Astrocyte of the hippocampus (primary cell): ENCODE measurements around the gene SYCN.

ENCODE experiments used
- DNase-seq: peaks from one replicate; pipeline ENCODE4 v3.0.0; 2011; ENCODE audit warnings: low read depth, low spot score

SYCN gene

GRCh38 chr19:39194832-39195542 is 9.1 kb downstream of the SYCN start:
- DNase-seq, result no peak

DNA sequence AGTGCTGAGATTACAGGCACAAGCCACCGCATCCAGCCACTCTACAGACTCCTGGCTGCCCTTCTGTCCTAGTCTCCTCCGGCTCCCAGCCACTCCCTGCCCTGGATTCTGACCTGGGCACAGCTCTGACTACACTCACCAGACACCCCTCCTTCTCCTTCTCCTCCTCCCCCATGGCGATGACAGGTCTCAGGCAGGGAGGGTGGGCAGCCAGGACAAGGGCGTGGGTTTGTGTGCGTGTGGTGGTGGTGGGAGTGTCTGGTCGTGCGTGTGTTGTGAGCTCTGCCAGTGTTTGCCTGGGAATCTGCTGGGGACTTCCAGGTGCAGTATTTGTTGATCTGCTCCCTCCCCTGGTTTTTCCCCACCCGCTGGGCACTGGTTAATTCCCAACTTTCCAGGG is 10.3 kb downstream of the SYCN start:
- no peak for DNase-seq

DNA sequence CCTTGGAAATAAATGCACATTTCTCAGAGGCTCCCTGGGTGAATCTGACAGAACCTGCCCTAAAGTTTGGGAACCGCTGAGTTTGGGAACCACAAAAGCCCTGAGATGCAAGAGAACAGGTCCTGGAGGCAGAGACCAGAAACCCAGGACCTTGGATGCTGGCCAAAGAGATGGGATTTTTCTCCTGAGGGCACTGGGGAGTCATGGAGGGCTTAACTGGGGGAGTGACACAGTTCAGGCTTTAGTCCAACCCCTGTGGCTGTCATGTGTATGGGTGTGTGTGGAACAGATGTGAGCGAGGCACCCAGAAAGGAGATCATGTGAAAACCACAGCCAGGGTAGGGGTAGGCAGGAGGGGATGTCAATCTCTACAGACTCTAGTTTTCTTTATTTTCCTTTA is 11.2 kb downstream of the SYCN start:
- DNase-seq, result no peak

- DNase-seq, result no peak
Observed at GRCh38 chr19:39190768-39191167, 13.3 kb downstream of the SYCN start.

DNA sequence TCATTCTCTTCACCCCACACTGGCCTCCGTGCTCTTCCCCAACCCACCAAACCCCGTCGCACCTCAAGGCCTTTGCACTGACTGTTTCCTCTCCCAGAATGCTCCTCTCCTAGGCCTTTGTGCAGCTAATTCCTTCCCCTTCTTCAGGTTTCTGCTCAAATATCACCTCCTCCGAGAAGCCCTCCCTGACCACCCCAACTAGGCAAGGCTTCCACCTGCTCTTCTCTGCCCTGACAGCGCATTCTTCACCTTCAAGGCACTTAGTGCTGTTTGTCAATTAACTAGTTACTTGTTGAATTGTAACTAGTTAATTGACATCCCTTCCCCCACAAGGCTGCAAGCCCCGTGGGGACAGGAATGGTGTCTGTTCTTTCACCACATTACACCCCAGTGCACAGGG is 15.1 kb downstream of the SYCN start:
- no peak for DNase-seq

GRCh38 chr19:39187552-39187943 is 16.5 kb downstream of the SYCN start:
- no peak for DNase-seq

DNA sequence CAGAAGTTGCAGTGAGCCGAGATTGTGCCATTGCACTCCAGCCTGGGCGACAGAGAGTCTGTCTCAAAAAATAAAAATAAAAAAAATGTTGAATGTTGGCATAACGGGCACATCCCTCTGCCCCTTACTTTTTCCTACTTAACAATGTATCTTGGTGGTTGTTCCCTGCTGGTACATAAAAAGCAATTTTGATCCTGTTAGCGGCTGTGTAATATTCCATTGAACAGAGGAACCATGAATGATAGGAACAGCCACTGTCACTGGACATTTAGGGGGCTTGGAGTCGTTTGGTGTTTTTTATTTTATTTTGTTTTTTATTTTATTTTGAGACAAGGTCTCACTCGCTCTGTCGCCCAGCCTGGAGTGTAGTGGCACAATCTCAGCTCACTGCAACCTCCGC is 17.7 kb downstream of the SYCN start:
- DNase-seq, result no peak

GRCh38 chr19:39183104-39183503 is 21.0 kb downstream of the SYCN start:
- DNase-seq, result no peak

DNA sequence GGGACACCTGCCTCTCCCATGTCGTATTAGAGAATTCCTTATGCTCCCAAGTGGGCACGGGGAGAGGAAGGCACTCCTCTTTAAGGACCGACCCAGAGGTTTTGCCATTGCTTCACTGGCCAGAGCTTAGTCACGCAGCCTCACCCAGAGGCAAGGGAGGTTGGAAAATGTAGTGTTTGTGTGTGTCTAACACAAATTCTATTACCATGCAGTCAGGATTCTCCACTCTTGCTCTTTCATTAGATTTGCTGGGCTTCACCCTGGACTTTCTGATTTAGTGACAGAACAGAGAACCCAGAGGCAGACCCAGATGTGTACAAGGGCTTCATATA is 21.9 kb downstream of the SYCN start:
- no peak for DNase-seq

- DNase-seq, result no peak
Observed at GRCh38 chr19:39181500-39182173, 22.4 kb downstream of the SYCN start.

GRCh38 chr19:39180749-39181148 is 23.3 kb downstream of the SYCN start:
- no peak for DNase-seq

DNA sequence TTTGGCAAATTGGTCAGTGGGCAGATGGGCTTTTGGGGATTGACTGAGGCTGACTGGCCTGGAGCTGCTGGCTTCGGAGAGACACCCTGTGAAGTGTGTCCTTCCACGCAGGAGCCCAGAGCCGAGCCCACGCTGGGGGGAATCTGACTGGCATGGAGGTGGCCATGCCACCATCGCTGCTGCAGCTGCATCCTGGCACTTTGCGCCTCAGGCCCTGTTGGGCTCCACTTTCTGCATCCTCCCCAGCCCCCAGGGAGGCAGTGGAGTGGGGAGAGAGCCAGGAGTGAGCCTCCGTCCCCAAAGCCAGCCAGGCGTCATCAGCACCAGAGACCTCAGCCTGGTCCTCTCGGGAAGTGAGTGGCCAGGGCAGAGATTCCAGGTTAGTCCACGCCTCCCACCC is 24.3 kb downstream of the SYCN start:
- DNase-seq, result no peak

- DNase-seq, result no peak
Observed at GRCh38 chr19:39178296-39179006, 25.6 kb downstream of the SYCN start.

- no peak for DNase-seq
Observed at GRCh38 chr19:39177736-39178135, 26.3 kb downstream of the SYCN start.

GRCh38 chr19:39177110-39177699 is 26.9 kb downstream of the SYCN start:
- DNase-seq, result no peak

GRCh38 chr19:39175564-39175963 is 28.5 kb downstream of the SYCN start:
- no peak for DNase-seq

DNA sequence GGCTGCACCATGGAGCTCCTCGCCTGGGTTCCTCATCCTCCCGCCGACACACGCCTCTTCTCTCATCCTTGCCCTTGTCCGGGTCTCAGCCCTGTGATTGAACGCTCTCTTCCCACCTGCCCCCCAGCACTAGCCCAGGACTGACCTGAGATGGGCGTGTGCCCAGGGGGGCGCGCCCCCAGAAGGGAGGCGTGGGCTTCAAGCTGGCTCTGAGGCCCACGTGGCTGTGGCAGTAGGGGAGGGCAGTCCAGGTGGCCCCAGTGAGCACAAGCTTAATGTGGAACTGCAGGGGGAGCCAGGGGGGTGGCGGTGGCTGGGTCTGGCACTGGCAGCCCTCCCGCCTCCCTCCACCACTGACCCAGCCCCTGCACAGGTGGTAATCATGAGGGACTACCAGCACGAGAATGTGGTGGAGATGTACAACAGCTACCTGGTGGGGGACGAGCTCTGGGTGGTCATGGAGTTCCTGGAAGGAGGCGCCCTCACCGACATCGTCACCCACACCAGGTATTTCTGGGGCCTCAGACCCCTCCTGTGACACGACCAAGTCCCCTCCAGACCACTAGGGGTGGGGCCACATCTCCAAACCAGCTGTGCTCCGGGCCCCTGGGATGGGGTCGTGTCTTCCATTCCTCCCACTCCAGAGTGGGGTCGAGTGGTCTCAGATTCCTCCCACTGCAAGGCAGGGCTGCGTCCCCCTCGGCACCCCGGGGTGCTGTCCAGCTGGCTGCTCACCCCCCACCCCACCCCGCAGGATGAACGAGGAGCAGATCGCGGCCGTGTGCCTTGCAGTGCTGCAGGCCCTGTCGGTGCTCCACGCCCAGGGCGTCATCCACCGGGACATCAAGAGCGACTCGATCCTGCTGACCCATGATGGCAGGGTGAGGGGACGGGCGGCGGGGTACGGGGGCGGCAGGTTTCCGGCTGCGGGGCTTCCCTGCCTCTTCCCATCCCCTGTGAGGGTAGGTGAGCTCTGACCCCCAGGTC is 29.2 kb downstream of the SYCN start:
- DNase-seq, result no peak

DNA sequence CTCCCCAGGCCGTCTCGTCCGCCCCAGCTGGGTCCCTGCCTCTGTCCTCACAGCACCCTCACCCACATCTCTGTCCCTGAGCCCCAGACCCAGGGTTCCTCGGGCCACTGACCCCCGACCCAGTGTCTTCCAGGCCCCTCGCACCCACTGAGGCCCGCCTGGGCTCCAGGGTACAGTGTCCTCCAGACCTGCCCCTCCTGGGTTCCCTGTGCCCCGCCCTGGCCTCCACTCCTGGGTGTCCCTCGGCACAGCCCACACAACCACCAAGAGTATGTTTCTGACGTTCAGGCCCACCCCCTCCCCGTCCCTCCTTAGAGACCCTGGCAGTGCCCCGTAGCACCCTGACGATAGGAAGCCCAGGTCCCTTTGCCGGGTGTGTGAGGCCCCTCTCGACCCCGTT is 29.9 kb downstream of the SYCN start:
- no peak for DNase-seq

DNA sequence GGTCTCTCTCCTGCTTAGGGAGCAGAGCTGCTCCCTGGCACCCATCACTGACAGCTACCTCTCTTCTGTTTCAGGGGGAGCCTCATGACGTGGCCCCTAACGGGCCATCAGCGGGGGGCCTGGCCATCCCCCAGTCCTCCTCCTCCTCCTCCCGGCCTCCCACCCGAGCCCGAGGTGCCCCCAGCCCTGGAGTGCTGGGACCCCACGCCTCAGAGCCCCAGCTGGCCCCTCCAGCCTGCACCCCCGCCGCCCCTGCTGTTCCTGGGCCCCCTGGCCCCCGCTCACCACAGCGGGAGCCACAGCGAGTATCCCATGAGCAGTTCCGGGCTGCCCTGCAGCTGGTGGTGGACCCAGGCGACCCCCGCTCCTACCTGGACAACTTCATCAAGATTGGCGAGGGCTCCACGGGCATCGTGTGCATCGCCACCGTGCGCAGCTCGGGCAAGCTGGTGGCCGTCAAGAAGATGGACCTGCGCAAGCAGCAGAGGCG is 30.5 kb downstream of the SYCN start:
- no peak for DNase-seq

DNA sequence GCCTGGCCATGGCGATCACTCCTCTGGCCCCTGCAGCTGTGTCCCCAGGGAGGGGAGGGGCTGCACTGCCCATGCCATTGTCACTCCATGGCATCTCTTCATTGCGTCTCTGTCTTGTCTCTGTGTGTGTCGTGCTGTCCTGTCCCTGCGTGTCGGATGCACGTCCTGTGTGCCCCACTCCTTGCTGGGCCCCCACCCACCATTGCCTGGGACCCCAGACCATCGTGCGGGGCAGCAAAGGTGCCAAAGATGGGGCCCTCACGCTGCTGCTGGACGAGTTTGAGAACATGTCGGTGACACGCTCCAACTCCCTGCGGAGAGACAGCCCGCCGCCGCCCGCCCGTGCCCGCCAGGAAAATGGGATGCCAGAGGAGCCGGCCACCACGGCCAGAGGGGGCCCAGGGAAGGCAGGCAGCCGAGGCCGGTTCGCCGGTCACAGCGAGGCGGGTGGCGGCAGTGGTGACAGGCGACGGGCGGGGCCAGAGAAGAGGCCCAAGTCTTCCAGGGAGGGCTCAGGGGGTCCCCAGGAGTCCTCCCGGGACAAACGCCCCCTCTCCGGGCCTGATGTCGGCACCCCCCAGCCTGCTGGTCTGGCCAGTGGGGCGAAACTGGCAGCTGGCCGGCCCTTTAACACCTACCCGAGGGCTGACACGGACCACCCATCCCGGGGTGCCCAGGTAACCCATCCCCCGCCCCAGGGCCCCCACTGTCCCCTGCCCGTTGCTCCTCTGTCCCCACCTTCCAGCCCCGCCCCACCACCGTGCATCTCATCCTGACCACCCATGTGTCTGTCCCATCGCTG is 31.2 kb downstream of the SYCN start:
- no peak for DNase-seq
